HL-60 (cell line): Measurements from ENCODE around the gene OAS2.

ENCODE experiments used
- DNase-seq, 2 experiments: peaks; one replicate each; pipeline ENCODE4 v3.0.0-alpha.2; 2010 to 2020; ENCODE audit warnings: low read depth in 1 of 2, low spot score in 1 of 2
- H3K27ac ChIP-seq: fragments of 250-450 bp; sonication (Bioruptor Pico); replicated peaks from 2 replicates; pipeline ENCODE4 v1.5.1; 2020; ENCODE audit warnings: mild to moderate bottlenecking, moderate library complexity
- H3K27me3 ChIP-seq: fragments of 250-450 bp; sonication (Bioruptor Pico); 2 replicates; pipeline ENCODE4 v1.5.1; 2021; ENCODE audit warnings: mild to moderate bottlenecking, moderate library complexity; ENCODE audit not compliant: insufficient read depth, poor library complexity, severe bottlenecking
- H3K4me3 ChIP-seq: replicated peaks from 2 replicates; pipeline ENCODE4 v1.5.1; 2011; ENCODE audit warnings: mild to moderate bottlenecking, control low read depth, low read length; ENCODE audit not compliant: insufficient read depth
- GABPA ChIP-seq: IDR thresholded peaks from 2 replicates; pipeline ENCODE4 v1.6.1; 2012; ENCODE audit warnings: low read depth
- POLR2AphosphoS5 ChIP-seq: IDR thresholded peaks from 2 replicates; pipeline ENCODE4 v1.6.1; 2012; ENCODE audit warnings: low read depth
- SPI1 ChIP-seq: IDR thresholded peaks from 2 replicates; pipeline ENCODE4 v1.6.1; 2012; ENCODE audit warnings: low read depth, mild to moderate bottlenecking, borderline replicate concordance
- TF ChIP-seq, protein P1 (sequence below): IDR thresholded peaks from one replicate; pipeline ENCODE4 v1.5.1; 2011; ENCODE audit warnings: low read length, control low read depth, inconsistent platforms; ENCODE audit not compliant: insufficient read depth
- TF ChIP-seq, protein P2 (sequence below): IDR thresholded peaks from 2 replicates; pipeline ENCODE4 v1.6.1; 2012; ENCODE audit warnings: low read depth; ENCODE audit not compliant: insufficient replicate concordance

OAS2 gene

GRCh38 chr12:113003636-113004035 lies 25.3 kb downstream of the OAS2 start:
- no peak for DNase-seq
- Histone ChIP-seq H3K27ac (no peak overlapping the region), H3K27me3 (no peaks in the 10 kb centered on the region), H3K4me3 (no peak overlapping the region)
- TF ChIP-seq SPI1, result no peak
- TF ChIP-seq, protein P1, sequence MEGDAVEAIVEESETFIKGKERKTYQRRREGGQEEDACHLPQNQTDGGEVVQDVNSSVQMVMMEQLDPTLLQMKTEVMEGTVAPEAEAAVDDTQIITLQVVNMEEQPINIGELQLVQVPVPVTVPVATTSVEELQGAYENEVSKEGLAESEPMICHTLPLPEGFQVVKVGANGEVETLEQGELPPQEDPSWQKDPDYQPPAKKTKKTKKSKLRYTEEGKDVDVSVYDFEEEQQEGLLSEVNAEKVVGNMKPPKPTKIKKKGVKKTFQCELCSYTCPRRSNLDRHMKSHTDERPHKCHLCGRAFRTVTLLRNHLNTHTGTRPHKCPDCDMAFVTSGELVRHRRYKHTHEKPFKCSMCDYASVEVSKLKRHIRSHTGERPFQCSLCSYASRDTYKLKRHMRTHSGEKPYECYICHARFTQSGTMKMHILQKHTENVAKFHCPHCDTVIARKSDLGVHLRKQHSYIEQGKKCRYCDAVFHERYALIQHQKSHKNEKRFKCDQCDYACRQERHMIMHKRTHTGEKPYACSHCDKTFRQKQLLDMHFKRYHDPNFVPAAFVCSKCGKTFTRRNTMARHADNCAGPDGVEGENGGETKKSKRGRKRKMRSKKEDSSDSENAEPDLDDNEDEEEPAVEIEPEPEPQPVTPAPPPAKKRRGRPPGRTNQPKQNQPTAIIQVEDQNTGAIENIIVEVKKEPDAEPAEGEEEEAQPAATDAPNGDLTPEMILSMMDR, result no peak
- TF ChIP-seq POLR2AphosphoS5, result no peak
- TF ChIP-seq, protein P2, sequence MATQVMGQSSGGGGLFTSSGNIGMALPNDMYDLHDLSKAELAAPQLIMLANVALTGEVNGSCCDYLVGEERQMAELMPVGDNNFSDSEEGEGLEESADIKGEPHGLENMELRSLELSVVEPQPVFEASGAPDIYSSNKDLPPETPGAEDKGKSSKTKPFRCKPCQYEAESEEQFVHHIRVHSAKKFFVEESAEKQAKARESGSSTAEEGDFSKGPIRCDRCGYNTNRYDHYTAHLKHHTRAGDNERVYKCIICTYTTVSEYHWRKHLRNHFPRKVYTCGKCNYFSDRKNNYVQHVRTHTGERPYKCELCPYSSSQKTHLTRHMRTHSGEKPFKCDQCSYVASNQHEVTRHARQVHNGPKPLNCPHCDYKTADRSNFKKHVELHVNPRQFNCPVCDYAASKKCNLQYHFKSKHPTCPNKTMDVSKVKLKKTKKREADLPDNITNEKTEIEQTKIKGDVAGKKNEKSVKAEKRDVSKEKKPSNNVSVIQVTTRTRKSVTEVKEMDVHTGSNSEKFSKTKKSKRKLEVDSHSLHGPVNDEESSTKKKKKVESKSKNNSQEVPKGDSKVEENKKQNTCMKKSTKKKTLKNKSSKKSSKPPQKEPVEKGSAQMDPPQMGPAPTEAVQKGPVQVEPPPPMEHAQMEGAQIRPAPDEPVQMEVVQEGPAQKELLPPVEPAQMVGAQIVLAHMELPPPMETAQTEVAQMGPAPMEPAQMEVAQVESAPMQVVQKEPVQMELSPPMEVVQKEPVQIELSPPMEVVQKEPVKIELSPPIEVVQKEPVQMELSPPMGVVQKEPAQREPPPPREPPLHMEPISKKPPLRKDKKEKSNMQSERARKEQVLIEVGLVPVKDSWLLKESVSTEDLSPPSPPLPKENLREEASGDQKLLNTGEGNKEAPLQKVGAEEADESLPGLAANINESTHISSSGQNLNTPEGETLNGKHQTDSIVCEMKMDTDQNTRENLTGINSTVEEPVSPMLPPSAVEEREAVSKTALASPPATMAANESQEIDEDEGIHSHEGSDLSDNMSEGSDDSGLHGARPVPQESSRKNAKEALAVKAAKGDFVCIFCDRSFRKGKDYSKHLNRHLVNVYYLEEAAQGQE, result no peak
- no peak for TF ChIP-seq GABPA

DNA sequence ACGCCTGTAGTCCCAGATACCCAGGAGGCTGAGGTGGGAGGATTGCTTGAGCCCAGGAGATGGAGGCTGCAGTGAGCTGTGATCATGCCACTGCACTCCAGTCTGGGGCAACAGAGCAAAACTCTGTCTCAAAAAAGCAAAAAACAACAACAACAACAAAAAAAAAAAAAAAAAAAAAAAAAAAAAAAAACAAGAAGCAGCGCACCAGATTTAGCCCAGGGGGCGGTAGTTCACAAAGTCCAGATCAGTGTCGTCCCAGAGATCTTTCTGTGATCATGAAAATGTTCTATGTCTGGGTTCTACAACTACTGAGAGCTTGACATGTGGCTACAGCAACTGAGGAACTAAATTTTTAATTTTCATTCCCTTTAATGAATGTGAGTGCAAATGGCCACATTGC lies 27.4 kb downstream of the OAS2 start:
- no peak for DNase-seq
- H3K27me3 ChIP-seq, result peaks cover 2% of the 10 kb centered on the region
- H3K4me3 ChIP-seq, result no peak overlapping the region
- H3K27ac ChIP-seq, result no peak overlapping the region
- no peak for TF ChIP-seq GABPA
- no peak for TF ChIP-seq SPI1
- TF ChIP-seq, protein P2, result no peak
- no peak for TF ChIP-seq POLR2AphosphoS5
- TF ChIP-seq, protein P1, result no peak

- no peak overlapping the region for H3K27ac ChIP-seq
- H3K27me3 ChIP-seq, result peaks cover 2% of the 10 kb centered on the region
- no peak for DNase-seq
- no peak for TF ChIP-seq POLR2AphosphoS5
- TF ChIP-seq GABPA, result no peak
- TF ChIP-seq, protein P1, result no peak
- TF ChIP-seq SPI1, result no peak
- TF ChIP-seq, protein P2, result no peak
- H3K4me3 ChIP-seq, result no peak overlapping the region
Measured at GRCh38 chr12:113006206-113006605, 27.9 kb downstream of the OAS2 start.
